Keratinocyte (primary cell): ENCODE measurements around the gene SLC32A1. TPM values are rescaled to one million over a fixed set of nuclear protein-coding genes. Genes with fewer than 3 reads are reported as not detected.

ENCODE experiments used
- DNase-seq: peaks from one replicate; pipeline ENCODE4 v3.0.0-alpha.2; 2011; ENCODE audit warnings: low read depth, missing footprints, low spot score
- FAIRE-seq: peaks from 2 replicates; lab custom pipeline; 2011; peaks lifted over from hg19 to GRCh38; lab: Jason Lieb, UNC
- H2AFZ ChIP-seq: 2 replicates; pipeline ENCODE4 v1.6.0; 2012; ENCODE audit warnings: low read length, control low read depth, inconsistent platforms; ENCODE audit not compliant: control insufficient read depth
- H3K27ac ChIP-seq: 2 replicates; pipeline ENCODE4 v1.5.1; 2011; ENCODE audit warnings: low read length; ENCODE audit not compliant: control insufficient read depth, insufficient read depth
- H3K27me3 ChIP-seq: 3 replicates; pipeline ENCODE4 v1.6.0; 2011; ENCODE audit warnings: low read length; ENCODE audit not compliant: control insufficient read depth, insufficient read depth; ENCODE audit errors: extremely low read depth
- H3K36me3 ChIP-seq, 2 experiments: 2 replicates in 1 of 2; 3 replicates in 1 of 2; pipeline ENCODE4 v1.5.1; 2011; ENCODE audit warnings: low read length in 2 of 2, mild to moderate bottlenecking in 1 of 2; ENCODE audit not compliant: control insufficient read depth in 2 of 2, insufficient read depth in 2 of 2; ENCODE audit errors: extremely low read depth in 1 of 2
- H3K4me1 ChIP-seq: 3 replicates; pipeline ENCODE4 v1.5.1; 2011; ENCODE audit warnings: low read length; ENCODE audit not compliant: control insufficient read depth, insufficient read depth; ENCODE audit errors: extremely low read depth
- H3K4me2 ChIP-seq: 3 replicates; pipeline ENCODE4 v1.6.0; 2011; ENCODE audit warnings: low read depth, low read length; ENCODE audit not compliant: control insufficient read depth, insufficient read depth; ENCODE audit errors: extremely low read depth
- H3K4me3 ChIP-seq, 3 experiments: fragments of 200-600 bp in 1 of 3; sonication (generic) in 1 of 3; 2 replicates in 2 of 3; 3 replicates in 1 of 3; pipeline ENCODE4 v1.5.1; 2011 to 2016; ENCODE audit warnings: low read length in 3 of 3, mild to moderate bottlenecking in 3 of 3, control low read depth in 2 of 3, inconsistent platforms in 1 of 3, low read depth in 1 of 3, mixed read lengths in 1 of 3, mixed run types in 1 of 3, moderate library complexity in 1 of 3; ENCODE audit not compliant: control insufficient read depth in 2 of 3, insufficient read depth in 2 of 3; ENCODE audit errors: extremely low read depth in 1 of 3
- H3K79me2 ChIP-seq: 2 replicates; pipeline ENCODE4 v1.6.0; 2012; ENCODE audit warnings: low read length; ENCODE audit not compliant: control insufficient read depth, insufficient read depth
- H3K9ac ChIP-seq: 3 replicates; pipeline ENCODE4 v1.6.0; 2011; ENCODE audit warnings: low read length; ENCODE audit not compliant: control insufficient read depth, insufficient read depth; ENCODE audit errors: extremely low read depth
- H3K9me1 ChIP-seq: 3 replicates; pipeline ENCODE4 v1.6.0; 2011; ENCODE audit warnings: low read length; ENCODE audit not compliant: control insufficient read depth, insufficient read depth; ENCODE audit errors: extremely low read depth
- H3K9me3 ChIP-seq: 2 replicates; pipeline ENCODE4 v1.5.1; 2012; ENCODE audit warnings: low read depth, low read length; ENCODE audit not compliant: control insufficient read depth
- H4K20me1 ChIP-seq: 3 replicates; pipeline ENCODE4 v1.6.0; 2011; ENCODE audit warnings: low read length; ENCODE audit not compliant: control insufficient read depth, insufficient read depth; ENCODE audit errors: extremely low read depth
- CTCF ChIP-seq, 3 experiments: IDR thresholded peaks in 1 of 3; conservative IDR thresholded peaks in 1 of 3; optimal IDR thresholded peaks in 1 of 3; 2 replicates in 2 of 3; 3 replicates in 1 of 3; pipeline versions ENCODE3 to v1.5.1; 2011; ENCODE audit warnings: low read length in 3 of 3, mild to moderate bottlenecking in 3 of 3, moderate library complexity in 2 of 3, control low read depth in 1 of 3, inconsistent platforms in 1 of 3; ENCODE audit not compliant: insufficient read depth in 2 of 3; ENCODE audit errors: extremely low read depth in 1 of 3
- EZH2 ChIP-seq: IDR thresholded peaks from one replicate; pipeline ENCODE4 v1.6.1; 2012; ENCODE audit warnings: inconsistent platforms, mild to moderate bottlenecking, low read length, moderate library complexity
- dilution Hi-C: fragments of 300-500 bp; cut with MboI; formaldehyde crosslinking; loops from one replicate; pipeline ENCODE4 v1.7.0; 2020; ENCODE audit warnings: low sequenced_read_pairs; ENCODE audit not compliant: extremely low pct_ligation_motif_present
- polyA plus RNA-seq, 5 experiments: library from polyadenylated mRNA; depleted of rRNA in 3 of 5; stranded (reverse) in 3 of 5; stranded (forward) in 1 of 5; unstranded in 1 of 5; fragments of >200 nt; gene quantifications; 1 replicate in 1 of 5; 2 replicates in 3 of 5; 3 replicates in 1 of 5; pipeline versions ENCODE4 v1.2.1 to v1.2.3, GENCODE V29; 2011 to 2012; ENCODE audit warnings: missing spikeins in 2 of 5, low read depth in 1 of 5, low replicate concordance in 1 of 5
- small RNA-seq, 3 experiments: library from RNA; depleted of rRNA; stranded (forward); fragments of <200 nt; gene quantifications; one replicate each; pipeline ENCODE3, GENCODE V24; 2012; ENCODE audit warnings: low read depth in 3 of 3, low replicate concordance in 1 of 3; ENCODE audit not compliant: insufficient read length in 3 of 3

The SLC32A1 gene
- polyA plus RNA-seq, 1 donor (not counting 4 experiments of a cell fraction or from before 2014, with no cell fraction given): not detected

GRCh38 chr20:38776363-38776762 lies 52.1 kb downstream of the SLC32A1 start:
- no peak for TF ChIP-seq EZH2
- TF ChIP-seq CTCF (optimal IDR thresholded peaks at IDR 0.05 in 1 of 3, IDR thresholded peaks at IDR 0.05 in 1 of 3, conservative IDR thresholded peaks at IDR 0.05 in 1 of 3; ENCODE audit: extremely low read depth in 1 of 3, insufficient read depth in 2 of 3, low read length in 3 of 3): no peak

More at GRCh38 chr20:38776363-38776762, 52.1 kb downstream of the SLC32A1 start:
- Histone ChIP-seq H3K9me1 (no peaks in the 10 kb centered on the region), H3K4me1 (peaks cover 8% of the 10 kb centered on the region), H3K9me3 (no peaks in the 10 kb centered on the region), H3K79me2 (no peaks in the 10 kb centered on the region), H3K27ac (no peak overlapping the region), H2AFZ (no peak overlapping the region), H3K9ac (no peak overlapping the region), H3K4me3 (no peak overlapping the region), H3K36me3 (peaks cover 5 to 12% of the 10 kb centered on the region in 2 experiments), H4K20me1 (no peaks in the 10 kb centered on the region), H3K4me2 (no peak overlapping the region), H3K27me3 (no peaks in the 10 kb centered on the region)
- no peak for DNase-seq
- dilution Hi-C loops: no loop called here
- no peak for FAIRE-seq

Small RNA genes lying within 50 kb of the gene (small RNA-seq; reads per million reads assigned to genes)
- 0 reads per million in 3 experiments for gene RF00017

Other genes starting within 250 kb of the SLC32A1 start
- not detected in 3 replicates for gene ADIG, start 143.3 kb upstream of the SLC32A1 start, polyA plus RNA-seq
- 1.0 to 1.9 TPM (median 1.2 TPM) in 3 replicates for gene ARHGAP40, start 122.7 kb upstream of the SLC32A1 start, polyA plus RNA-seq
- gene ACTR5, start 24.0 kb downstream of the SLC32A1 start, polyA plus RNA-seq: 9.7 to 10.1 TPM (median 9.9 TPM) in 3 replicates
- 0.19 TPM in 1 of 3 replicates, not detected in the others for gene PPP1R16B, start 81.2 kb downstream of the SLC32A1 start, polyA plus RNA-seq
- gene FAM83D, start 201.9 kb downstream of the SLC32A1 start, polyA plus RNA-seq: 8.5 to 33.1 TPM (median 32.1 TPM) in 3 replicates
- gene DHX35, start 237.9 kb downstream of the SLC32A1 start, polyA plus RNA-seq: 9.3 to 12.9 TPM (median 9.8 TPM) in 3 replicates